HG03457 (cell line): Measurements from ENCODE around the gene ATP1A2.

Source experiments
- ATAC-seq: cut with Tn5 transposase; IDR thresholded peaks from one replicate; pipeline ENCODE4 v1.9.1; 2021; ENCODE audit warnings: moderate number of reproducible peaks; ENCODE audit not compliant: unreplicated experiment

Gene ATP1A2

DNA sequence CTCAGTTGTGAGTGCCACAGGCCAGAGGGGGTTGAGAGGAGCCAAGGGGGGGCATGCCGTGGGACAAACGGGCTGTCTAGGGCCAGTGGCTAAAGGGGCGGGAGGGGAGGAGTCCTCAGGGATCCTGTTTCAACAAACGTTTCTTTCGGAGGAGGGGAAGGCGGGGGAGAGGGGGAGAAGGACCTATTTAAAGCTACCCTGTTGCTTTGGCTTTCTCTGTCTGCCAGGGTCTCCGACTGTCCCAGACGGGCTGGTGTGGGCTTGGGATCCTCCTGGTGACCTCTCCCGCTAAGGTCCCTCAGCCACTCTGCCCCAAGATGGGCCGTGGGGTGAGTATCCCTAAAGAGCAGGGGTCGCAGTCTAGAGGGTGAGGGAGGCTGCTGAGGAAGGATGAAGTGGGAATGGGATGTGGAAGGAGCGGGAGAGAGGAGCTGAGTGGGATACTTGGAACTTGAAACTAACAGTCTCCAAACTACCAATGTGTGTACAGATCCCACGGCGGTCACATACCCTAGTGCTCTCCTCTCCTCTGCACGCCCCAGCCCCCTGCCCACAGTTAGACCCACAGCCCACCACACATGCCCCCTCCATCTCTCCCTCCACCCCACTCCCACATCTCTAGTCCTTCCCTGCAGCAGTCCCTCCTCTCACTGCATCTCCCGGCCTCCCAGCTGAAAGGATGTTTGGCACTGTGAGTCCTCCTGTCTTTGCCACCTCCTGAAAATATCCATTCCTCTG lies at the start of gene ATP1A2:
ATP1A2 (plus strand) TSS at position 215 of the 738 bp plus-strand sequence; CDS start at position 318, 103 bp downstream.
- no peak for ATAC-seq

DNA sequence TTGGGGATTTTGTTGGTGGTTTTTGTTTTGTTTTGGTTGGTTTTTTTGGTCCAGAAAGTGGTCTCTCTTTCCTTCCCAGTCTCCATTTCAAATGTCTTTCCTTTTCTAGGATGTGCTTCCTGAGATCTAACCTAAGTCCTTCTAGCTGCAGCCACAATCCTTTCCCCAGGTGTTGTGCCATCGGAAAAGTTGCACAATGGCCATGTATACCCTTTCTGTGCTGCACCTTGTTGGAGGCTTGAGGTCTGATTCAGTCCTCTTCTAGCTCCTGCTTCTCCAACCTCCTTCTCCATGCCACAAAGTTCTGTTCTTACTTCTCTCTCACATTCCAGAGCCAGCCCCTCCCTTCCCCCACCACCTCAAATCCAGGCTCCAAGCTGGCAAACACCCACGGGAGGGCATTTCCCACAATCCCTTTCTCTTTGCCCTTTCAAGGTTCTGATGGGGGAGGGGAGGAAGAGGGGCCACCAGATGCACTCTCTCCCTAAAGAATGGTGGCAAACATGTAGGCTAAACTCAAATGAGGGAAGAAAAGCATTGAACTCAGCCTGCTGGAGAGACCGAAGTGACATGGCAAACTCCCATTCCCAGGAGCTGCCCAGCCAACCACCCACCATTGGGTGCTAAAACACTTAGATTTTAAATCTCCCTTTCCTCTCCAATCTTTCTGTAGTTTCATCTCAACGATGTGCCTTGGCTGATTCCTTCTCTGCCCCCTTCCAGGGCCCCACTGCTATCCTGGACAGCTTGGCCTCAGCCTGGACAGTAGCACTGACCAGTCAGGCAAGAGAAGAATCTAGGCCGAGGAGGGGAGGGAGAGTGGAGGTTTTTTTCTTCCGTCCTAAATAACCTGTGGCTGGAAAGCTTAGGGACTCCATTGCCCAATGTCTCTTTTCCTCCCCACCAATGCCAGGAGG lies 48.5 kb upstream of the ATP1A2 start:
- ATAC-seq = no peak

DNA sequence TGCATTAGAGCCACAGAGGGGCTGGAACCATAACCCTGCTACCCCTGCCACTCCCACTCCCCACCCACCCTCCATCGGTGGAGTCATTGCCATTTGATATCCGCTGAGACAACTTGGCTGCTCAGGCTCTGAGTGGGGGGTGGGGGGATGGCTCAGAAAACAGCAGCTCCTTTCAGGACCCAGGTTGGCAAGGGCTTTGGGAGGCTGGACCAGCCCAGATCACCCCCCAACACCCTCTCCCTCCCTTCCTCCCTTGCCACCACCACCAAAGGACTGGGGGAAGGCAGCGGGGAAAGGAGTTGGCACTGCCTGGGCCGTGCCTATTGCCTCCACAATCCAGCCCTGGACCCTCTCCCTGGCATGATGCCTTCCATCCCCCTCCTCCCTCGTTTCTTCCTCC lies 47.3 kb upstream of the ATP1A2 start:
- ATAC-seq = no peak

DNA sequence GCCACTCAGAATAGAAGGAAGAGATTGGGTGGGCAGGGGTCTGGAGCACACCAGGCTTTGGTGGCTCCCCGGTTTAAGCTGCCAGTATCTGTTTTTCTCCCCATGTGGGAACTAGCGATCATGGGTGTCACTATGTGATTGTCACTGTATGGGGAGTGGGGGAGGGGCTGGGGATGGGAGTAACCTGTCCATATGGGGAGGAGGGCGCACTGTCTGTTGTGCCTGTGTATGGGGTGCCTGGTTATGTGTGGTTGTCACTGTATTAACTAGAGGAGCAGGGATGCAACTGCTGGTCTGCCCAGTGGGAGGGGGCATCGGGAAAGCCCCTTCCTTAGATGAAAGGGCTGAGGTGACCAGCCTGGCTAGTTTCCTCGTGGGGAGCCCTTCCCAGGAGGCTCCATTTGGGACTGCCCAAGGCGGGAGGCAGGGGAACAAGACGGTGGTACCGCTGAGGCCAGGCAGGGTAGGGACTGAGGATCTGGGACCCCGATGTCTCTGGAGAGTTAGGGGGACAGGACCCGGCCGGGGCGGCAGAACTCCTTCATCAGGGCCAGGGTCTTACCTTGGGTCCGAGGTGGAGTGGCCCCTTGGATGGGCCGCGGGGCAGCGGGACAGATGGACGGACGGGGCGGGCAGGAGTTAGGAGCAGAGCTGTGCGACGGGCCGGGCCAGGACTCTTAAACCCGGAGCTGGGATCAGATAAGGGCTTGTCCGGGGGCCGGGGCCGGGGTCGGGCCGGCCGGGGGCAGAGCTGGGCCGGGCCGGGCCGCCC lies 45.9 kb upstream of the ATP1A2 start, which contains the start of gene KCNJ10:
KCNJ10 (minus strand) TSS at position 701 of the 772 bp plus-strand sequence. CDS start 27,628 bp downstream, outside the sequence.
- ATAC-seq = no peak

DNA sequence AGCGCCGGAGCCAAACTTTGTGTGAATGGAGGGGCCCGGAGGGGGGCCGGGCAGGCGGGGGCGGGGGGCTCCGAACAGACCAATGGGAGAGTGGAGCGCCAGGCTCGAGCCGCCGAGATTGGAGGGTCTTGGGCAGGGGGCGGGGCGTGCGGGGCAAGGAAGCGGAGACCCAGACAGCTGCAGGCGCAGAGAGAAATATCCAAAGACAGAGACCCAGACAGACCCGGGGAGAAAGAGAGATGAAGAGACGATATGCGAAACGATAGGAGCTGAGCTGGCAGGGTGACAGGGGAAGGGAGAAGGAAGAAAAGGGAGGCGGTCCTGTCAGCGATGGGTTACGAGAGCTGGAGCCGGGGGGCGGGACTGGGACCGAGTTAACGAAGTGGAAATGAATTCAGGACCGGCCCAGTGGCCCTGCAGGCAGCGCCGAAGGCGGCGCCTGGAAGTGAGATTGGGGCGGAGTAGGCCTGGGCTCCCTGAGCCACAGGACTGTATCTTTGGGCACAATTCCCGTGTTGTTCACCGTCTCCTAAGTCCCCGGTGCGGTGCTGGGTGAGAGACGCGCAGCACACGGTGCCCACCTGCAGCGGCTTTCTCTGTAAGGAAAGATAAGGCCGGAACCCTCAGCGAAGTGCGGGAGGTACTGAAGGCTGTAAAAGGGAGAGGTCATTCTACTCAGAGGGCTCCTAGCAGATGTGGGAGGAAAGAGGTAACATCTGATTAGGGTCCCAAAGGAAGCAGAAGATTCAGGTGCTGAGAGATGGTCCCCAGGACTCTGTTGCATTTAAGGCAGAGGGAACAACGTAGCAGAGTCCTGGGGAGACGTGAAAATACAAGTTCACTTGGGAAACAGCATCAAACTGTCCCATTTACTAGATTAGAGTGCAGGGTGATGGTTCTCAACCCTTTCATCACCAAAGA lies 45.1 kb upstream of the ATP1A2 start:
- ATAC-seq = no peak

DNA sequence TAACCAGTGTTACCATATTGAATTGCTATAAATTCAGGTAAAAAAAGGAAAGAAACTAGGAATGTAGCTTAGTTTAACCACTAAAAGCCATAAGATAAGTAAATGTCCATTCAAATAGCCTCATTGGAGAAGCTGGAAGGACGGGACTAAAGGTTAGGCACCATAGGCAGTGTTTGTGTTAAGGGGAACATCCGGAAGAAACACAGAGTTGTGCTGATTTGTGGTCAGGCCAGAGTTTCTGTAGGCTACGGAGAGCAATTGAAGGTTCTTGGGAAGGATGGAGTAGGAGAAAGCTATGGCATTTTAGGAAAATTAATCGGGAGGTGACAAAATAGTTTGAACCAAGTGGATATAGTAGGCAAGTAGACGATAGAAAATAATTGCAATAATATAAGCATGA lies 44.3 kb upstream of the ATP1A2 start:
- no peak for ATAC-seq

DNA sequence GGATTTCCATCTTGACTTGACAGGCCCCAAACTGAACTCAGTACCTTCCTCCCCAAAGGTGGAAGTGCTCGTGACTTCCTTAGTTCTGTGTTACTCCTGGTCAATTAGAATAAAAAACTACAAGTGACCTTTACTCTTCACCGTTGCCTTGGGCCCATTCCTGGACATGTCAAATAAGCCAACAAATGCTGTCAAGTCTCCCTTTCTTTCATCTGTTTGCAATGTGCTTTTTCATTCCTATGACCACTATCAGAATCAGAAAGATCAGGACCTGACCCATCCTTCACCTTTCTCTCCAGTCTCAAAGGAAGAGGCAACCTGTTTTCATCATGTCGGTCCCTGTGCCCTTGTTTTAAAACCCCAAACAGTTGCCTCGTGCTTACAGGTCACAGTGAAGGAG lies 40.7 kb upstream of the ATP1A2 start:
- no peak for ATAC-seq

DNA sequence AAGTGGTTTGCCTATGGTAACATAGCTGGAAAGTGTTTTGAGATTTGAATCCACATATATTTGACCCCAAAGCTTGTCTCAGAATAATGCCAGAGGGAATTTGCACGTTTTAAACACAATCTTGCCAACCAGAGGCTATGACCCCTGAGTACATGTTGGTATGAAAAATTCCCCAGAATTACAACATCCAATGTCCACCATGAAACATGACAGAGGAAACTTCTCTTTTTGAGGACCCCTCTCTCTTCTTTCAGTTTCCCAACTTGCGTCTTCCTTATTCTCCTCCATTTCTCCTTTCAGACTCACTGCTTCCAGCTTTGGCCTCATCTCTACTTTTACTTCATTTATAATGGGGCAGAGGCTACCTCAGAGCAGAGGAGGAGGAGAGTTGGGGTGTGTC lies 39.7 kb upstream of the ATP1A2 start:
- ATAC-seq = no peak

DNA sequence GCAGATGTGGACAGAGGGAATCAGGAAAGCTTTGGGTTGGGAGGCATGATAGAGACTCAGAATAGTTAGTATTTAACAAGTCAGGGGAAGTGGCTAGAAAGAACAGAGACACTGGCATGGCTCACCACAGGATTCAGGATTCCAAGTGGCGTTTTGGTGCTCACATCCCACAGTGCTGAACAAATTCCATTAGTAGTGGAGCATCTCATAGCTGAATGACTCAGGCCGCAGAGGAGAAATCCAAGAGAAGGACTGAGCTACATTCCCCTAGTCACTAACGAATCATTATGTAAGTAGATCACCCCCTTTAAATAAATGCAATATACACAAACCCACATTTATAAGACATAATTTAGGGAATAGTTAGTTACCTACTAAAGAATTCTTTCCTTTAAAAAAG lies 39.3 kb upstream of the ATP1A2 start:
- ATAC-seq = no peak

DNA sequence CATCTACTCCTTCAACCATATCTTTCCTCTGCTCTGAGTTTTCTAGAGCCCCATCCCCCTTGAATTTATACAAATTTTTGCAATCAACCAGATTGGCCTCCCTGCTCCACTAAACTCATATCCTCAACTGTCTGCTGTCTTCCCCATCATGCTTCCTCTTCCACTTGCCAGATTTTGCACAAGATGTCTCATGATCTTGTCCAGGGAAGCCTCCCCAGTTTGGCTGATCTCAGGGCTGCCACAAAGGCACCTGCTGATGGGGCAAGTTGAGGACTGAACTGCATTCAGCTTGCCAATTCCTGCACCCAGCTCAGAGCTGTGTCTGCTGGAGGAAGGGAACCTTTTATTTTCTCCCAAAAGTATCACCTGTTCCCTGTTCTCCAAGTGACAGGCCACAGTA lies 38.1 kb upstream of the ATP1A2 start:
- ATAC-seq = no peak

DNA sequence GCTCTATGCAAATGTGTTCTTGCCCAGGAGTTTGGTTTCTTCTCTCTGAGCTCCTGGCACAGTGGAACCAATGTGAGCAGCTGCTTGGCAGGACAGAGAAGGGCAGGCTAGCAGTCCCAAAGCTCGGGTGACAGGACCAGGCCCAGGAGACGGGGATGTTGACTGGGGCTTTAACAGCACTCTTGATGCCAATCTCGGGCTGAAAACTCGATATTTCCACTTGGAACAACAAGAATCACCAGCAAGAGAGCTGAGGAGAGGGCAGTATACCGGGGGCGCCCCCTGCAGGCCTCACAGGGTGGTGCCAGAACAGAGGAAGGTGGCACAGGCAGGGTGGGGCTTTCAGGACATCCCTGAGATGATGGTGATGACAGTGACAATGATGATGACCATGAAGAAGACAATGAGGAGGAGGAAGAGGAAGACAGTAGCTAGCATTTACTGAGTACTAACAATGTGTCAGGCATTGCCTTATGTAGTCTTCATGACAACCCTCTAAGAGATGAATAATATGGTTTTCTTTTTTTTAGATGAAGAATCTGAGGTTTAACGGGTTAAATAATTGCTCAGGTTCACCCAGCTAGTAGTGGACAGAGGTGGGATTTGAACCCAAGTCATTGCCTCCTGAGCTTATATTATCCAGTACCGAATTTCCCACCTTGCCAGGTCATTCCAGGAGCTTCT lies 36.9 kb upstream of the ATP1A2 start:
- ATAC-seq = no peak

DNA sequence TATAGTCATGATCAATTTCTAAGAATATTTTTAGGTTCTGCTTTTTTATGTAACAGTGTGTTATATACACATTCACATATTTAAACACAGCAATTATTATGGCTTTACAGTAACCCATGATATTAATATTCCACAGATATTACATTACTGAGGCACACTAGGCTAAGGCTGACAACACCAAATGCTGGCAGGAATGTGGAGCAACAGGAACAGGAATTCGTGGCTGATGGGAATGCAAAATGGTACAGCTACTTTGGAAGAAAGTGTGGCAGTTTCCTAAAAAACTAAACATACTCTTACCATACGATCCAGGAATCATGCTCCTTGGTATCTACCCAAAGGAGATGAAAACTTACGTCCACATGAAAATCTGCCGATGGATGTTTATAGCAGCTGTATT lies 36.1 kb upstream of the ATP1A2 start:
- ATAC-seq = no peak

DNA sequence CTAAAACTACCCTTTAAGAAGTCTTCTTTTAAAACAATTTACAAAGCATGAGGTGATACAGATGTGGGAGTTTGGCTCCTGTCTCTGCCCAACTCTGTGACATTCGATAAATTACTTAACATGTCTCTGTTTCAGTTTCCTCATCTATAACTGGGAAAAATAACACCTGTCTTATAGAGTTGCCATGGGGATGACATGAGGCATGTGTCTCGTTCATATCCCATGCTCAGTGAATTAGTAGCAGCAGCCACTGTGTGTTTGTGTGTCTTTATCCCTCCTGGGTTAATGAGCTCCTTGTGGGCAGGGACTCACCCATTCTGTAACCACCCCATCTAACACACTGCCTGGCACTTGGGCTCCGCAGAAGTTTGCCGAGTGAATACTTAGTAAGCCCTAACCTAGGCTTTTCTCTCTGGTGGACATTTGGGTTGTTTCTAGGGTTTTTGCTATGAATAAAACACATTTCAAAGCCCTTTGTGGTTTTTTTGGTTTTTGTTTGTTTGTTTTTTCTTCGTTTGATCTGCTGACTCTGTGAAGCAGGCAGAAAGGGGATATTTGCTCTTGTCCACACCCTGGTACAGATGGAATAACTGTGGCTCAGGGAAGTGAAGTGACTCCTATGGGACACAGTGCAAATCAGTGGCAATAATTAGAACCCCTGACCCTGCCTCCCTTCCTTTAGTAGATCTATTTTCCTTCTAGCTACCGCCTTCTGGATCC lies 35.0 kb upstream of the ATP1A2 start:
- no peak for ATAC-seq

DNA sequence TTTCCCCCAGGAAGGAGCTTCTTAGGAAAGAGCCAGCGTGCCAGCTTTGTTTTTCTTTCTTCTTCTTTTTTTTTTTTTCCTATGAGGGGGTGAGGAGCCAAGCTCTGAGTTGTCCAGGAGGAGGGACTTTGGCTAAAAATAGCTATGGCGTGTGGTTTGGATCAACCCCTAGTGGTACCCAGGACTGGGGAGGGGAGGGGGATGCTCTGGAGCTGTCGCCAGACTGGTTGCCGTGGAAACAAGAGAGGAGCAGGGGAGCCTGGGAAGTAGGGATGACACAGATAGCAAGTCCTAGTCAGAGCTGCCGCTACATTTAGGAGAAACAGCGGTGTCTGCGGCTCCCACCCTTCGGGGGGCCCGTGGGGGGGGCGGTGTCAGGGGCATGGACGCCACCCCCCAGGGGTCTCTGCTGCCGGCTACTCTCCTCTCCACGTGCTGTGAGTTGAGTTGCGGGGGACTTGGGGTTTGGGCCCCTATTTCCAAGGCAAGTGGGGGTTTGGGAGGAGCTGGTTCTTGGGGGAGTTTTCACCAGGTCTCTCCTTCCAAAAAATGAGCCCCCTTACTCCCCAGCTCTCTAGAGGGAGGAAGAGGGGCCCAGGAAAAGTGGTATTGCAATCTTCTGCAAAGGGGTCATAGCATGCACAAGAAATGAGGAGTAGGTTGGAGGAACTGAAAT lies 34.2 kb upstream of the ATP1A2 start, which contains the start of gene KCNJ9:
KCNJ9 (plus strand) TSS at position 278 of the 676 bp plus-strand sequence. CDS start 2,493 bp downstream, outside the sequence.
- no peak for ATAC-seq

DNA sequence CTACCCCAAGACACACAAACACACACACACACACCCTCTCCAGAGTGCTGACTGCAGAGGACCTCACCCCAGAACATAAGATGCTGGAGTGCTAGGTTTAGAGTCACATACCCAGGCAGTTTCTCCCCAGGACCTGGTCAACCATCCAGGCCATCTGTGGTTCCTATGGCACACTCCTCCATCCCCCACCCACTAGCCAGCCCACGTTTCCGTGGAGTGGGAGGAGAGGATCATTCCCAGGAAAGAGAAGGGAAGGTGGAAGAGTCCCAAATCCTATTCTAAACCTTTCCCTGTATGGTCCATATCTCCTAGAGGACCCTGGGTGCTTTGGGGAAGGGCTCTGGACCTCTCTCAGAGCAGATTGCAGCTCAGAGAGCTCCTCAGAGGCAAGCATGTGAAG lies 33.1 kb upstream of the ATP1A2 start:
- ATAC-seq = no peak

DNA sequence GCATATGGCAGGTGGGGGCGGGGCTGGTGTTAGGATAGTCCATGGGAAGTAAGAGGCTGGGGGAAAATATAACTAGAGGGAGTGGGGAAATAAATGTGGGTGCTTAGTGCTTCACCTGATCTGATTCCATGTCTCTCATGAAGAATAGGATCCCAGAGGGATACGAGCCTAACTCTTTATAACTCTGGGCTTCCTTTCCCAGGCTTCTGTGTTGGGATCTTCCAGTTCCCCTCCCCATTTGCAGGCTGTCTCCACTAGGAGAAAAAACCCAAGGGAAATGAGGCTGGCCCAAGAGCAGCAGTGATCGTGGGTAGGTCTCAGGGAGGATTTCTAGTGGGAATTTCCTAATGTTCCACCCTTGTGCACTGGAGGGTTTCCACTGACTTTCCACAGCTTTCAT lies 32.6 kb upstream of the ATP1A2 start:
- no peak for ATAC-seq

DNA sequence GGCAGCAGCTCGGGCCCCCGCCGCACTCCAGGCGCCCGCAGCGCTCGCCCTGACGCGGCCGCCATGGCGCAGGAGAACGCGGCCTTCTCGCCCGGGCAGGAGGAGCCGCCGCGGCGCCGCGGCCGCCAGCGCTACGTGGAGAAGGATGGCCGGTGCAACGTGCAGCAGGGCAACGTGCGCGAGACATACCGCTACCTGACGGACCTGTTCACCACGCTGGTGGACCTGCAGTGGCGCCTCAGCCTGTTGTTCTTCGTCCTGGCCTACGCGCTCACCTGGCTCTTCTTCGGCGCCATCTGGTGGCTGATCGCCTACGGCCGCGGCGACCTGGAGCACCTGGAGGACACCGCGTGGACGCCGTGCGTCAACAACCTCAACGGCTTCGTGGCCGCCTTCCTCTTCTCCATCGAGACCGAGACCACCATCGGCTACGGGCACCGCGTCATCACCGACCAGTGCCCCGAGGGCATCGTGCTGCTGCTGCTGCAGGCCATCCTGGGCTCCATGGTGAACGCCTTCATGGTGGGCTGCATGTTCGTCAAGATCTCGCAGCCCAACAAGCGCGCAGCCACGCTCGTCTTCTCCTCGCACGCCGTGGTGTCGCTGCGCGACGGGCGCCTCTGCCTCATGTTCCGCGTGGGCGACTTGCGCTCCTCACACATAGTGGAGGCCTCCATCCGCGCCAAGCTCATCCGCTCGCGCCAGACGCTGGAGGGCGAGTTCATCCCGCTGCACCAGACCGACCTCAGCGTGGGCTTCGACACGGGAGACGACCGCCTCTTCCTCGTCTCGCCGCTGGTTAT lies 31.4 kb upstream of the ATP1A2 start:
- no peak for ATAC-seq
